Peyer's patch (tissue), 4 donors: Measurements from ENCODE around the gene ZNF496.

Experiments
- CTCF ChIP-seq, 6 experiments: fragments of 450-650 bp in 4 of 6; fragments of 200-600 bp in 2 of 6; sonication (generic) in 1 of 6; IDR thresholded peaks; one replicate each; pipeline ENCODE4 v1.5.1; 2017 to 2019; ENCODE audit warnings: antibody characterized with exemption in 6 of 6, mild to moderate bottlenecking in 3 of 6, moderate library complexity in 1 of 6
- POLR2A ChIP-seq, 2 donors: fragments of 450-650 bp; IDR thresholded peaks; one replicate each; pipeline ENCODE4 v1.5.1; 2017; ENCODE audit warnings: antibody characterized with exemption in 2 of 2, mild to moderate bottlenecking in 2 of 2, moderate library complexity in 2 of 2

- TF ChIP-seq POLR2A (IDR thresholded peaks at IDR 0.05) = no peak
- TF ChIP-seq CTCF (IDR thresholded peaks at IDR 0.05) = no peak
These were observed 2.5 kb downstream of the ZNF496 start for GRCh38 chr1:247329097-247329617.
